Measurements from ENCODE around the gene NLK. TPM values are rescaled to one million over a fixed set of nuclear protein-coding genes. Genes with fewer than 3 reads are reported as not detected.
A peak's percentile ranks its signal among the peaks of the same experiment; 100 is the strongest.
"Not testable (repeated sequence)": the region's sequence is repeated elsewhere in the genome, so short reads cannot be mapped to it uniquely, and the experiment has no call there.

The NLK gene
- total RNA-seq, 8 experiments from 2014 or later = 26.2 to 134 (median 37.5) TPM

GRCh38 chr17:28018439-28019070 lies 23.9 kb upstream of the NLK start:
- Histone ChIP-seq H3K4me3 (no peak overlapping the region), H3K4me1 (replicated peaks in 1 of 2) (no peaks in the 10 kb centered on the region), H3K27ac (no peak overlapping the region)
- in situ Hi-C loops (cut with MboI; ENCODE audit: low pct_unique_long_range_greater_than_20kb in 2 of 9, low sequenced_read_pairs in 9 of 9, unreplicated experiment in 9 of 9) = loop anchor here in 1 of 9 experiments (25.0 kb wide), 2 partner anchors 106 to 206 kb away; partner anchors contain the start of gene NOS2
- peak in 2 of 8 experiments; percentile 82 to 88 for ATAC-seq (replicated peaks in 6 of 8)
- 40 to 100% (median 73%) methylated on average over 1 to 3 of the region's 4 CpGs; no CpG with 5 or more reads in 3 of the 10 experiments for WGBS, 10 experiments

- Histone ChIP-seq H3K4me3 (no peak overlapping the region), H3K4me1 (replicated peaks in 1 of 2) (no peaks in the 10 kb centered on the region), H3K27ac (no peak overlapping the region)
- WGBS, 10 experiments = 0 to 70% (median 27%) methylated on average over 1 of the region's 1 CpG; no CpG with 5 or more reads in 1 of the 10 experiments
- in situ Hi-C loops (cut with MboI; ENCODE audit: low pct_unique_long_range_greater_than_20kb in 2 of 9, low sequenced_read_pairs in 9 of 9, unreplicated experiment in 9 of 9) = loop anchor here in 1 of 9 experiments (25.0 kb wide), 2 partner anchors 108 to 208 kb away; partner anchors contain the start of gene NOS2
- no peak for ATAC-seq (replicated peaks in 6 of 8)
These were observed 22.0 kb upstream of the NLK start for GRCh38 chr17:28020515-28020914.

- no peaks in the 10 kb centered on the region for H3K4me1 ChIP-seq (replicated peaks in 1 of 2)
- ATAC-seq (replicated peaks in 6 of 8) = no peak
- no peak overlapping the region for H3K27ac ChIP-seq
- WGBS, 10 experiments = 86 to 100% (median 100%) methylated on average over 1 of the region's 1 CpG; no CpG with 5 or more reads in 5 of the 10 experiments
- H3K4me3 ChIP-seq = no peak overlapping the region
- in situ Hi-C loops (cut with MboI; ENCODE audit: low pct_unique_long_range_greater_than_20kb in 2 of 9, low sequenced_read_pairs in 9 of 9, unreplicated experiment in 9 of 9) = loop anchor here in 1 of 9 experiments (25.0 kb wide), 1 partner anchor 117 kb away; no protein-coding TSS in a partner anchor
These were observed 13.4 kb upstream of the NLK start for GRCh38 chr17:28029044-28029443.

- no peak for ATAC-seq (replicated peaks in 6 of 8)
- WGBS, 10 experiments = 20 to 89% (median 46%) methylated on average over 1 to 3 of the region's 3 CpGs; no CpG with 5 or more reads in 3 of the 10 experiments
These were observed 12.1 kb upstream of the NLK start for GRCh38 chr17:28030386-28030785.

DNA sequence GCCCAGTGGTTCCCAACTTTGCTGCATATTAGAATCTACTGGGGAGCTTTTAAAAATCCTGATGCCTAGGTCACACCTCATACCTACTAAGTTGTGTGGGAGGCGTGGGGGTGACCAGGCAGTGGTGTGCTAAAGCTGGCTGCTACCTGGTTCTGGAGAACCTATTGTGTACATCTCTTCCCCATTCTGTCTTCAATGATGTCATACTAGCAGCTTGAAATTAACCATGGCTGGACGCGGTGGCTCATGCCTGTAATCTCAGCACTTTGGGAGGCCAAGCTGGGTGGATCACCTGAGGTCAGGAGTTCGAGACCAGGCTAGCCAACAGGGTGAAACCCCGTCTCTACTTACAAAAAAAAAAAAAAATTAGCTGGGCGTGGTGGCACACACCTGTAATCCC lies 11.3 kb upstream of the NLK start:
- no peaks in the 10 kb centered on the region for H3K4me1 ChIP-seq (replicated peaks in 1 of 2)
- no peak overlapping the region for H3K27ac ChIP-seq
- WGBS, 10 experiments = 67 to 89% (median 83%) methylated on average over 2 to 6 of the region's 6 CpGs; no CpG with 5 or more reads in 6 of the 10 experiments
- ATAC-seq (replicated peaks in 6 of 8) = no peak
- H3K4me3 ChIP-seq = no peak overlapping the region
- in situ Hi-C loops (cut with MboI; ENCODE audit: low pct_unique_long_range_greater_than_20kb in 2 of 9, low sequenced_read_pairs in 9 of 9, unreplicated experiment in 9 of 9) = loop anchor here in 1 of 9 experiments (25.0 kb wide), 1 partner anchor 119 kb away; no protein-coding TSS in a partner anchor

More at GRCh38 chr17:28030386-28030785, 12.1 kb upstream of the NLK start:
- in situ Hi-C loops (cut with MboI; ENCODE audit: low pct_unique_long_range_greater_than_20kb in 2 of 9, low sequenced_read_pairs in 9 of 9, unreplicated experiment in 9 of 9) = loop anchor here in 1 of 9 experiments (25.0 kb wide), 1 partner anchor 118 kb away; no protein-coding TSS in a partner anchor
- Histone ChIP-seq H3K4me1 (replicated peaks in 1 of 2) (no peaks in the 10 kb centered on the region), H3K27ac (no peak overlapping the region), H3K4me3 (no peak overlapping the region)

- Histone ChIP-seq H3K27ac (no peak overlapping the region), H3K4me1 (replicated peaks in 1 of 2) (no peaks in the 10 kb centered on the region), H3K4me3 (no peak overlapping the region)
- peak in 3 of 8 experiments; percentile 91 to 99 (median 99) for ATAC-seq (replicated peaks in 6 of 8)
- WGBS, 10 experiments = 0 to 100% (median 54%) methylated on average over 2 to 6 of the region's 8 CpGs; no CpG with 5 or more reads in 2 of the 10 experiments
- in situ Hi-C loops (cut with MboI; ENCODE audit: low pct_unique_long_range_greater_than_20kb in 2 of 9, low sequenced_read_pairs in 9 of 9, unreplicated experiment in 9 of 9) = loop anchor here in 1 of 9 experiments (25.0 kb wide), 1 partner anchor 122 kb away; no protein-coding TSS in a partner anchor
These were observed 8.3 kb upstream of the NLK start for GRCh38 chr17:28033972-28034714.

DNA sequence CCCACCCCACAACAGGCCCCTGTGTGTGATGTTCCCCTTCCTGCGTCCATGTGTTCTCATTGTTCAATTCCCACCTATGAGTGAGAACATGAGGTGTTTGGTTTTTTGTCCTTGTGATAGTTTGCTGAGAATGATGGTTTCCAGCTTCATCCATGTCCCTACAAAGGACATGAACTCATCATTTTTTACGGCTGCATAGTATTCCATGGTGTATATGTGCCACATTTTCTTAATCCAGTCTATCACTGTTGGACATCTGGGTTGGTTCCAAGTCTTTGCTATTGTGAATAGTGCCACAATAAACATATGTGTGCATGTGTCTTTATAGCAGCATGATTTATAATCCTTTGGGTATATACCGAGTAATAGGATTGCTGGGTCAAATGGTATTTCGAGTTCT lies 7.0 kb upstream of the NLK start:
- H3K27ac ChIP-seq; H3K4me1 ChIP-seq (replicated peaks in 1 of 2); H3K4me3 ChIP-seq; ATAC-seq (replicated peaks in 6 of 8): not testable (repeated sequence)
- in situ Hi-C loops (cut with MboI; ENCODE audit: low pct_unique_long_range_greater_than_20kb in 2 of 9, low sequenced_read_pairs in 9 of 9, unreplicated experiment in 9 of 9) = loop anchor here in 1 of 9 experiments (25.0 kb wide), 1 partner anchor 123 kb away; no protein-coding TSS in a partner anchor
- no CpG with 5 or more reads among the region's 4 CpGs for WGBS, 10 experiments

GRCh38 chr17:28035884-28036283 lies 6.6 kb upstream of the NLK start:
- H3K4me1 ChIP-seq (replicated peaks in 1 of 2); H3K4me3 ChIP-seq; ATAC-seq (replicated peaks in 6 of 8); H3K27ac ChIP-seq: not testable (repeated sequence)
- in situ Hi-C loops (cut with MboI; ENCODE audit: low pct_unique_long_range_greater_than_20kb in 2 of 9, low sequenced_read_pairs in 9 of 9, unreplicated experiment in 9 of 9) = loop anchor here in 1 of 9 experiments (25.0 kb wide), 1 partner anchor 124 kb away; no protein-coding TSS in a partner anchor
- 80 to 100% (median 100%) methylated on average over 1 to 2 of the region's 2 CpGs; no CpG with 5 or more reads in 3 of the 10 experiments for WGBS, 10 experiments

DNA sequence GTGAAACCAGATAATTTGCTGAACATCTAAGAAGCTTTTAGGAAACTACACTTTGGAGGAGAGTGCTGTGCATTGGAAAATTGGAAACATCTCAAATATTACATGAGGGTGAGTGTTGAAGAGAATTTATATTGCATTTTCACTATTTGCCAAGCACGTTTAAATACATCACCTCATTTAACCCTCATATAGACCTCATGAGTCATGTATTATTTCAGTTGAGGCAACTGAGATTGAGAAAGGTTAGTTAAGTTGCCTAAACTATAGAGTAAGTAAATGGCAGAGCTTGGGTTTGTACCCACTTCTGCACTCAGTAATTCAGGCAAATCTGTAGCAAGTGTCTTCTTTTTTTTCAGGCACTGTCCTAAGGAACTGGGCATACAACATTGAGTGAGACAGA lies 3.7 kb upstream of the NLK start:
- WGBS, 10 experiments = 0 to 89% (median 33%) methylated on average over 1 of the region's 1 CpG; no CpG with 5 or more reads in 3 of the 10 experiments
- Histone ChIP-seq H3K4me1 (replicated peaks in 1 of 2) (peaks cover 11 to 17% of the 10 kb centered on the region in 2 donors), H3K4me3 (no peak overlapping the region), H3K27ac (no peak overlapping the region)
- no peak for ATAC-seq (replicated peaks in 6 of 8)
- in situ Hi-C loops (cut with MboI; ENCODE audit: low pct_unique_long_range_greater_than_20kb in 2 of 9, low sequenced_read_pairs in 9 of 9, unreplicated experiment in 9 of 9) = loop anchor here in 1 of 9 experiments (25.0 kb wide), 1 partner anchor 127 kb away; no protein-coding TSS in a partner anchor

GRCh38 chr17:28039251-28039650 lies 3.2 kb upstream of the NLK start:
- in situ Hi-C loops (cut with MboI; ENCODE audit: low pct_unique_long_range_greater_than_20kb in 2 of 9, low sequenced_read_pairs in 9 of 9, unreplicated experiment in 9 of 9) = loop anchor here in 1 of 9 experiments (25.0 kb wide), 1 partner anchor 127 kb away; no protein-coding TSS in a partner anchor
- no peak for ATAC-seq (replicated peaks in 6 of 8)
- Histone ChIP-seq H3K4me1 (replicated peaks in 1 of 2) (peaks cover 15 to 19% of the 10 kb centered on the region in 2 donors), H3K4me3 (no peak overlapping the region), H3K27ac (no peak overlapping the region)
- WGBS, 10 experiments = 38 to 100% (median 78%) methylated on average over 1 to 3 of the region's 3 CpGs

DNA sequence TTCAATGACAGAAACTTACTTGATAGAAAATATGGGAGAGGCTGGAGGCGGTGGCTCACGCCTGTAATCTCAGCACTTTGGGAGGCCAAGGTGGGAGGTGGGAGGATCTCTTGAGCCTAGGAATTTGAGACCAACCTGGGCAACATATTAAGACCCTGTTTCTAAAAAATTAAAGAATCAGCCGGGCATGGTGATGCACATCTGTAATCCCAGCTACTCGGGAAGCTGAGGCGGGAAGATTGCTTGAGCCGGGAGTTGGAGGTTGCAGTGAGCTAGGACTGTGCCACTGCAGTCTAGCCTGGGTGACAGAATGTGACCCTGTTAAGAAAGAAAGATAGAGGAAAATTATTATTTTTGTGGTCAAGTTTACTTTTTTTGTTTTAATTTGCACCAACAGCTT lies 2.1 kb upstream of the NLK start:
- Histone ChIP-seq H3K4me1 (replicated peaks in 1 of 2) (peaks cover 23 to 26% of the 10 kb centered on the region in 2 donors), H3K27ac (peak overlapping the region in 1 of 2 donors; percentile 12), H3K4me3 (peak overlapping the region; percentile 25 to 77 (median 28))
- in situ Hi-C loops (cut with MboI; ENCODE audit: low pct_unique_long_range_greater_than_20kb in 2 of 9, low sequenced_read_pairs in 9 of 9, unreplicated experiment in 9 of 9) = loop anchor here in 1 of 9 experiments (25.0 kb wide), 1 partner anchor 128 kb away; no protein-coding TSS in a partner anchor
- no peak for ATAC-seq (replicated peaks in 6 of 8)
- 54 to 100% (median 92%) methylated on average over 1 to 5 of the region's 6 CpGs for WGBS, 10 experiments

DNA sequence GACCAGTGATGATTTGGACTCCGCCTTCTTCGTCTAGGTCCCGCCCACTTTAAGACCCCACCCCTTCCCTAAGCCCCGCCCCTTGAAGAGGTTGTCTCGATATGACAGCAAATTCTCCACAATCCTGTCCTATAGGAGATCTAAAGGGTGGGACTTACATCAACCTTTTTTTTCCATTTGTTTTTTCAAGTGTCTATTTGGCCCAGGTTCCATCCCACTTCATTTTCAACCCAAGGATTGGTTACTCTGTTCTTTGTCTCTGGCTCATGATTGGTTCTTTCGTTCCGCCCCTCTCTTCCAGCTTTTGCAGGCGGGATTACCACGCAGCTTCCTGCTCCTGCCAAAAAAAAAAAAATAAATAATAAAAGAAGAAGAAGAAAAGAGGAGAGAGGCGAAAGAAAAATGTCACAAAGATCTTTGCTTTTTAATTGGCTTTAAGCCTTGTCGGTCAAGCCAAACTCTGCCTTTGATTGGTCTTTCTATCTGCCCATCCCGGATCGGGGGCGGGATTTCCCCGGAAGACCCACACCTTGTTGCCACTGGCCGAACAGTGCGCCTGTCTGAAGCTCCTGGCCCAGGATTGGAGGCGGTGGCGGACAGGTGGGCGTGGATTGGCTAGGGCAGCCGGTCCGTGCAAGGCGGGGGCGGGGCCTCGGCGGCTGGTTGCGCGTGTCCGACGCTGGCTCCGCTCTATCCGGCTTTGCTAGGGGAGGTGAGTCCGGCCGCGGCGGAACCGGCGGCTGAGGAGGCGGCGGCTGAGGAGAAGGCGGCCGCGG lies 1.2 kb upstream of the NLK start:
- WGBS, 10 experiments = 0 to 4% (median 0%) methylated on average over 1 to 13 of the region's 43 CpGs; no CpG with 5 or more reads in 1 of the 10 experiments
- in situ Hi-C loops (cut with MboI; ENCODE audit: low pct_unique_long_range_greater_than_20kb in 2 of 9, low sequenced_read_pairs in 9 of 9, unreplicated experiment in 9 of 9) = loop anchor here in 1 of 9 experiments (25.0 kb wide), 1 partner anchor 129 kb away; no protein-coding TSS in a partner anchor
- ATAC-seq (replicated peaks in 6 of 8) = peak; percentile 91 to 95 (median 94)
- Histone ChIP-seq H3K4me3 (peak overlapping the region; percentile 63 to 77 (median 69)), H3K4me1 (replicated peaks in 1 of 2) (peaks cover 26 to 33% of the 10 kb centered on the region in 2 donors), H3K27ac (peak overlapping the region; percentile 69 to 85)

Data from motor neuron (in vitro differentiated cells).